HG03354 (cell line): ENCODE measurements around the gene EXD3.
A peak's percentile ranks its signal among the peaks of the same experiment; 100 is the strongest.
"Not testable (repeated sequence)": the region's sequence is repeated elsewhere in the genome, so short reads cannot be mapped to it uniquely, and the experiment has no call there.

Source experiments
- ATAC-seq: cut with Tn5 transposase; IDR thresholded peaks from one replicate; pipeline ENCODE4 v1.9.1; 2021; ENCODE audit warnings: mild to moderate bottlenecking; ENCODE audit not compliant: unreplicated experiment, poor library complexity, severe bottlenecking

EXD3 gene, protein sequence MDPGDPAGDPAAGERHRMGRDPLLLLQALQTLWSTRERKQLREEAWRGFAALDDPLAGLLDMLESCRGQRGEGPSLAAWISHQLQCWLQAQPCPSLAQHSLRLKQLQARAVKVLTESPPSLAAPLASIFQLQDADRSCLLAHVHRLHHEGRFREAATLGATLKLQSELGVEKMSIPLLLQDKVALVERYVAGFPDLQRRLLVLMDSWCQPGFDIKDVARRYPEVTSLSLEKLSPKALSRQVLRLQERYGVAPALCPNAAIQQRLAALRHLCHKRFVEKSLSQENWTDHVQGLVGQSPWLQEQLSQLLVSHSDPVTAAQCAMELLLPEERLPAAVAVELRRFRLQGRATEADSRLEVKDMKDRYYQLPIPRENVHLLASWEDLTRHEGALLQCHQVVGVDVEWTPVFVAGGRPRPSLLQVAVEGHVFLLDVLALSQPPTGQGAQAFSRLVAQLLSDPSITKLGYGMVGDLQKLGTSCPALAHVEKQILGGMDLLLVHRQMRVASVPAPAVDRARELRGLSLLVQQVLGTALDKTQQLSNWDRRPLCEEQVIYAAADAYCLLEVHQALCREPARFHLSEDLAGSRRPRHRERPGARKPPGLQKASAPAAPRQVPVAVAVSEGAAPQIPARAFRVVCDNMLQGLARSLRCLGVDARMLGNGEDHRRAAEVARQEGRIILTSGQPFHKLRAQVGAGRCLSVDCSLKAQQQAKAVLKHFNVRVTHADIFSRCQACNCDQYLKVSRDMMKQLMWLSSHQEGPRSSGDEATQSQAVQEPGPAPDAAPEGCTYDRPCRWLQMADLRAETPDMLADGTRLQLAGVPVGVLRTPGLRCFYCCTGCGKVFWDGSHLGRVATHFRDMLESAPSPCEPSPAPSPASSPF

DNA sequence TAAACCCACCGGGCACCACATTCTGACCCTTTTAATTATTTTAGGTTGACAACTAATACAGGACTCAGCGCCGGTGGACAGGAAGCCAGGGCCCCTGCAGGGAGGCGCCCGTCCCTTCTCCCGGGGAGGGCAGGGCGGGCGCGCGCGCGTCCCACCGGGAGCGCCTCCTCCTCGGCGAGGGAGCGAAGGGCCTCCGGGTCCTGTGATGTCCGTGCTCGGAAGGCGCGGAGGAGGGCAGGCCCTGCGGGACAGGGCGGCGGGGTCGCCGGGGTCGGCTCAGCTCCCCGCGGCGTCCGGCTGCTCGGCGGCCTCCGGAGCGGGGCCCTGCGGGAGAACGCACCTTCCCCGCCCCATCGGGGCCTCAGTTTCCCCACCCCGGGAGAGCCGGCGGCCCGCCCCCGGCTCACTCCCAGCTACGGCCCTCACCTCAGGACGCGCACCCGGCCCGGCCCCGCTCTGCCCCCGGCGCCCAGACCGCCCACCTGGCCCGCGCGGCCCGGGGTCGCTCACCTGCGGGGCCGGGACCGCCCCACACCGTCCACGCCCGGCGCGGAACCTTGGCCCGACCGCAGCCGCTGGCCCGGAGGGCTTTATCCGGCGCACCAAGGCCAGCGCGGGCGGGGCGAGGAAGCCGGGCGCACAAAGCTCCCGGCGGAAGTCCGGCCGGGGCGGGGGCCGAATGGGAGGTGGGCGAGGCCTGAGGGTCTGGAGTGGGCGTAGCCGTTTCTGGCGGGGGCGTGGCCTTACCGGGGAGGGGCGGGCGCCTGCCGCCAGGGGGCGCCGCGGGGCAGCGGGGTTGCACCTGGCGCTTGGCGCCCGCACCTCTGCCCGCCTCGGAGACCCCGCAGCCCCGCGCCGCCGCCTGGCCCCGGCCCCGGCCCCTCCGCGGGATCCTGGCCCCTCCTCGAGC is at the start of gene EXD3, which contains the start of gene NOXA1:
TSS of gene EXD3 (minus strand) at position 559 of the 910 bp plus-strand sequence. CDS start 27,805 bp downstream, outside the sequence.
TSS of gene NOXA1 (plus strand) at position 790 of the 910 bp plus-strand sequence. CDS start 137 bp downstream, outside the sequence.
- ATAC-seq: peak; percentile 91

DNA sequence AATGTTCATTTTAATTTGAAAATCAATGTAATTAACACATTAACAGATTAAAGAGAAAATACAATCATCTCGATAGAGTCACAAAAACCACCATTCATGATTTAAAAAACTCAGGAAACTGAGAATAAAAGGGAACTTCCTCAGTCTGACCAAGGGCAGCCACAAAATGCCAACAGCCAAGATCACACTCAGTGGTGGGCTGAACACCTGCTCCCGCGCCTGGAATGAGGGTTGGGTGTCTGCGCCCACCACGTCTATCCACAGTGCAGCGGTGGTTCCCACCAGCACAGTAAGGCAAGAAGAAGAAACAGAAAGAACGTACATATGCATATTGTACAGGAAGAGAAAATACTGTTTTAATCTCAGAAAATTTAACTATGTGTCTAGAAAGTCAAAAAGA is 47.8 kb upstream of the EXD3 start:
- ATAC-seq: no peak

DNA sequence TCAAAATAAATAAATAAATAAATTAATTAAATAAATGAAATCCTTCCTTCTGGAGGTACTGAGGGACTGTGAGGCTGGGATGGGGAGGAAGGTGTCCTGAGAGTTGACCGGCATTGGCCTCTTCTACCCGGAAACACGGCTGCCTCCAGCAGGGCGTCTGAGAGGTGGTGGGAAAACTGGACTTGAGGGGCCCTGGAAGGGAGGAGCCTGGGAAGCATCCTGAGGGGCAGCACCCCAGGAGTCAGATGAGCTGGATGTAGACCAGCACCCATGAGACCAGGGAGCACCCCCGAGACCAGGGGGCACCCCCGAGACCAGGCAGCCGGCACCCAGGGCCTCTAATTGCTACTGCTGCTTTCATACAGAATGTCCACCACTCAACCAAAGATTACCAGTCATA is 44.9 kb upstream of the EXD3 start:
- ATAC-seq: no peak

DNA sequence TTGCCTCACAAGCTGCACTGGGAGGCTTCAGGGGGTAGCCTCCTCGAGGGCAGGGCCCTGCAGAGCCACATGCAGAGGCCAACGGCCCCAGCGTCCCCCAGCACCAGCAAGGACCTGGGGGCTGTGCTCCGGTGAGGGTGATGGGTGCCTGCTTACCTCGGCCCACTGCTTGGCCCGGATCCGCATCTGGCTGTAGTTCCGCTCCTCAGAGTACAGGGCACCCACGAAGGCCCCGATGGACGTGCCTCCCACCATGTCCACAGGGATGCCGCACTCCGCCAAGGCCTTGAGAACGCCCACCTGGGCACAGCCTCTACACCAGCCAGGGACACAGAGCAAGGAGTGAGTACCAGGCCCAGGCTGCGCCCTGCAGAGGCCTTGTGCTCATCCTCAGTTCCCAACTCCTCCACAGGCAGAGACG is 44.2 kb upstream of the EXD3 start:
- ATAC-seq: no peak

DNA sequence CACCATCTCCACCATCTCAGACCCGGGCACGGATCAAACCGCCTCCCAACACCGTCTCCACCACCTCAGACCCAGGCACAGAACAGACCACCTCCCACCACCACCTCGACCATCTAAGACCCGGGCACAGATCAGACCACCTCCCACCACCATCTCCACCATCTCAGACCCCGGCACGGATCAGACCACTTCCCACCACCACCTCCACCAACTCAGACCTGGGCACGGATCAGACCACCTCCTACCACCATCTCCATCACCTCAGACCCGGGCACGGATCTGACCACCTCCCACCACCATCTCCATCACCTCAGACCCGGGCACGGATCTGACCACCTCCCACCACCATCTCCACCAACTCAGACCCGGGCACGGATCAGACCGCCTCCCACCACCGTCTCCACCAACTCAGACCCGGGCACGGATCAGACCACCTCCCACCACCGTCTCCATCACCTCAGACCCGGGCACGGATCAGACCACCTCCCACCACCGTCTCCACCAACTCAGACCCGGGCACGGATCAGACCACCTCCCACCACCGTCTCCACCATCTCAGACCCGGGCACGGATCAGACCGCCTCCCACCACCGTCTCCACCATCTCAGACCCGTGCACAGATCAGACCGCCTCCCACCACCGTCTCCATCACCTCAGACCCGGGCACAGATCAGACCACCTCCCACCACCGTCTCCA is 43.6 kb upstream of the EXD3 start:
- ATAC-seq: not testable (repeated sequence)

DNA sequence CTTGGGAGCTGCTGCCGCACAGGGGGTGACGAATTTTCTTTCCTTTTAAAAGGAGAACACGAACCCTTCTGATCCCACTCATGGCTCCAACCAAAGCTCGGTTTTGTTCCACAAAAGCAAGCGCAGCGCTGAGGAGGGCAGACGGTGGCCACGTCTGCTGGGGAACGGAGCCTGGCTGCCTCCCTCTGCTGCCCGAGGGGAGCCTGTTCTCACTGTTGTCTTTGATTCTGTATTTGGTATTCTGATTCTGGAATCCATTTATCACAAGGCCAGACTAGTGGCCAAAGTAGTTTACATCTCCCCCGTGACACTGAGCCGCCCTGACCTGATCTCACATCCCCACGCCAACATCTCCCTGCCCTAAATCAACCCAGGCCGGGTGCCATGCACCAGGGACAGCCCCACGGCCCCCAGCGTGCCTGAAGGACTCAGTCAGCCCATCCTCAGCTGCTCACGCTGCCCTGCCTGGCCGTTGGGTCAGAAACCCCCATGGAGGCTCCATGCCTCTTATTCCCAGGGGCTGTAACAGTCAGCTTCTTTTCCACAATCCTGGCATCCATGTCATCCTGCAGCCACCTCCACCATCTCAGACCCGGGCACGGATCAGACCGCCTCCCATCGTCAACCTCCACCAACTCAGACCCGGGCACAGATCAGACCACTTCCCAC is 42.9 kb upstream of the EXD3 start:
- ATAC-seq: no peak

DNA sequence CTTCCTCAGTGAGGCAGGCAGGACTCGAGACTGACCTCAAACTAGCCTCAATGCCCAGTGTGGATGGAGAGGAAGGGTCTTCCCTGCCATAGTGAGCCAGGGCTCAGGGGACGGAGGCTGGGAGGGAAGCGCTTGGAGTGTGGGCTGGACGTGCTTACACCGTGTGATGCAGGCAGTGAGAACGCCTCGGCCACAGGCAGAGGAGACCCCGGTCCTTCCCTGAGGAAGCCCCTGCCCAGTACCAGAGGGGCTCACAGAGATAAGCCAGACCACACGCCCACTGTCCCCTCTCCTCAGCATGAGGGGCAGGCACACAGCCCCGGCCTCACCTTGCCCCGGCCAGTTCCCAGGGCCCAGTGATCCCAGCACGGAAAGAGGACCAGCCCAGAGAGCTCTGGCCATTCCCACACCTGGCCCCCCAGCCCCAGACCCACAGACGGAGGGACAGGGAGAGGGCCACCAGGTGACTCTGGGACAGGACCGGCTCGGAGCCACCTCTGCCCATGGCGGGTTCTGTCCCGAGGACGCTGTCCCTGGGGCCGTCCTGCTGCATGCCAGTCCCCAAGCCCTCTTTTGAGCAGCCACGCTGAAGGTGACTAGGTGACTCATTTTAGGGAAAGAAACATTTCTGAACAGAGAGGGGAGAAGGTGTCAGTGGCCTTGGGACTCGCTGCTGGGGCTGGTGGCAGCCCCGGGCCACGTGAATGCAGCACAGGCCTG is 42.2 kb upstream of the EXD3 start:
- no peak for ATAC-seq

DNA sequence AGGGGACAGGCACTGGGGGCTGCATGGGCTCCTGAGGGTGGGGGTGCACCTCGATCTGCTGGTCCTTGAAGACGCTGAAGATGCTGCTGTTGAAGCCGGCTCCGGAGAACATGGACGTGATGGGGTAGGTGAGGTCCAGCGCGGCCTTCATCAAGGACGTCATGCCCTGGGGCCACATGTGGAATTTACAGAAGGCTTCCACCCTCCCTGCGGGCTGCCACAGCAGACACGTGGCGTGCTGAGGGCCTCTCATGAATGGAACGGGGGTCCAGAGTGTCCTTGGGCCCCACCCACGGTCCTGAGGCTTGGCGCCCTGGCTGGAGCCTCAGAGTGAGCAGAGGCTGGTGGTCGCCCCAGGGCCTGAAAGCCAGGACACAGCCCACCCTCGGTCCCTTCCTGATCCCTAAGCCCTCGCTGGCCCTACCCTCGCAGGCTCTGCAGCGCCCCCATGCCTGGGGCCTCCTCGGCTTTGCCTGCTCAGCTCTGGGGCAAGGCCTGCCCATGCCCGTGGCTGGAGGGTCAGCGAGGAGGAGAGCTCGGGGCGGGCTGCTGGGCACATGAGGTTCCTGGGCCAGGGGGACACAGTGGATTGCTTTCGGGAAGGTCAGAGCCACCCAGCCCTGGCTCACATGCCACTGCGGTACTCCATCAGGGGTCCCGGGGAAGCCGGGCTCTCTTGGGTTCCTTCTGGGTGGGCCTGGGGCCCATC is 41.5 kb upstream of the EXD3 start:
- ATAC-seq: no peak

DNA sequence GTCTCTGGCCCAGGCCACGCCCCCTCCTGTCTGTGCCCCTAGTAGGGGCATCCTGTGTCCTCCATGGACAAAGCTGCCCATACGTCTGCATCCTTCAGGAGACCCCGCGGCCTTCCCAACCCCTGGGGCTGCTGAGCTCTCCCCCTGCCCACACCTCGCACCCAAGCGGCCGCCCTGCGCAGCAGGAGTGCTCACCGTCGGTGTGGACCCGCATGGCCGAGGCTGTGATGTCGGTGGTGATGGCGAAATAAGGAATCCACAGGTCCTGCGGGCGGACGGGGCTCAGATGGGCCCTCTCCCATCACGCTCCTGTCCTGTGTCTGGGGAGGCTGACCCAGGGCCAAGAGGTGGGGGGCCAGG is 40.9 kb upstream of the EXD3 start:
- ATAC-seq: no peak

DNA sequence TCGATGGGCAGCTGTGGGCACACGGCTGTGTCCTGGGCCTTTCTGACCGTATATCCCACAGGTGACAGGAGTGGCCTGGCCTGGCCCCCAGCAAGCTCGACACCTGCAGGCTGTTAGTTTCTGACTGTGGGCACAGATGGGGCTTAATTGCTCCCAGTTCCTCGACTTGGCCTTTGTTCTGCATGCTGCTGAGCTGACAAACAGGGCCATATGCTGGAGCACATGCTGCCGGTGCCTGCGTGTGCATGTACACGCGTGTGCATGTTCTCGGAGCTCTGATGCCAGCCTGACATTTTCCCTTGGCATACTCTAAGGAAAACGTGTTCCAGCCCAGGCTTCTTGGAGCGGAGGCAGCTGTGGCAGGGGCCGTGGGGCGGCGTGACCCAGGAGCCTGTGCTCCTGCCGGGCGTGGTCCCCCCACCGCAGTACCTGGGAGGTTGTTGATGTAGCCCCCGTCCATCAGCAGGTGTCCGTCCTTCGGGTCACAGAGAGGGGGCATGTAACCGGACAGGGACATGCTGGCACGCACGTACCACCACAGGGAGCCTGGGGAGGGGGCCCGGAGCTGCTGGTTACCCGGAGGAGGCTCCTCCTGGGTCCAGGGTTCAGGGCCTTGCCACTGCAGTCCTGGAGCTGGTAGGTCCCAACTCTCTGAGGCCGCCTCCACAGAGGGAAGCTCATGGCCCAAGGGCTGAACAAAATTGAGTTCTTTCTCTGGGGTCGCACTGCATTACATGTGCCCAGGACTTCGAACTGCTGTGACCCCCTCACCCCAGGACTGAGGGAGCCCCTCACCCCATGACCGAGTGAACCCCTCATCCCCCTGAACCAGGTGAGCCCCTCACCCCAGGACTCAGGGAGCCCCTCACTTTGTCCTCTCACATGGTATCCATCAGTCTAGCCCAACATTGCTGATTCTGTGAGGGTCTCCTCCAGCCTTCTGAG is 40.3 kb upstream of the EXD3 start:
- no peak for ATAC-seq

DNA sequence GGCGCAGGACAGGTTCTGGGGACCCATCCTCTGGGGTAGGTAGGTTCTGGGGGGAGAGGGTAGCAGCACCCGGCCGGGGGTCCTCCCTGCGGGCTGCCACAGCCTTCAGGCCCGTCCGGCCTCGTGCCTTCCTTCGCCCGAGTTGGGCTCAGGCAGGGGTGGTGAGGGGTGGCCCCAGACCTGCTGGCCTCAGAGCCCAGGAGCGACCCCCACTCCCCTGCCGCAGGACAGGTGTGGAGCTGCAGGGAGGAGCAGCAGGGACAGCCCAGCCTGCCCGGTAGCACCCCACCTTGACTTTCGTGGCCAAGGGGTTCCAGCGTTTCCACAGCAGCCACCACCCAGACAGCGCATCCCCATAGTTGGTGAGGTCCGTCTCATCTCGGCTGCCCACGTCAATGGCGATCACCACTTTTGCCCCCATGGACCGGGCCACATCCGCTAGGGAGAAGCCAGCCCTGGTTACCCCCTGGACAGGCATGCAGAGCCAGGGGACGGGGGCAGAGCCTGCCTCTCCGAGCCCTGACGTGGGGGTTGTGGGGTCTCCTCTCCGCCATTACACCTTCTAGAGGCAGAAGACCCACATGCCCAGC is 39.5 kb upstream of the EXD3 start:
- no peak for ATAC-seq

DNA sequence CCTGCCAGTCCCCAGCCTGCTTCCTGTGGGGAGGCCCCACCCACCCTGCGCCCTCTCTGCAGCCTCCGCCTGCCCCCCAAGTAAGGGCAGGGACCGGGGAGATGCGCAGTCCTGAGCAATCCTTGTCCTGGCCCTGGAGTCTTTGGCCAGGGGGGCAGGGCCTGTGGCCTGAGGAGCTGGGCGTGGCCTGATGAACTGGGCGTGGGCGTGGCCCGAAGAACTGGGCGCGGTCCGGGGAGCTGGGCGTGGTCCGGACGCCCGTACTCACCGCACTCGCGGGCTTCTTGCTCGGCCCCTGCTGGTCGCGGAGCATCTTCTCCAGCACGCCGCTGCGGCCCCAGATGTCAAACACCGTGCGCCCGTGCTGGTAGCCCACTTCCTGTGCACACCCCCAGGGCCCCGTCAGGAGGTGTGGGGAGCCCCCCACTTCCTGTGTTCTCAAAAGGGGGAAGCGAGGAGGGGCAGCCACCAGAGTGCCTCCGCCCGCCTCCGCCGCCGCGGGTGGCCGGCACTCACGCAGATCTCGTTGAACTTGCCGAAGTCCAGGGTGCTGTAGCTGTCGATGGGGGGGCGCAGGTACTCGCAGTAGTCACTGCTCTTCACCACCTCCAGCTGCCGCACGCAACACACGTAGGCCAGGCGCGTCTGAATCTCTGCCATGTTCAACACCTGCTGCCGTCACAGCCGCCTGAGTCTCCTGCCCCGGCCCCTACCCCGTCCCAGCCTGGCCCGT is 38.9 kb upstream of the EXD3 start:
- peak; percentile 71 for ATAC-seq

DNA sequence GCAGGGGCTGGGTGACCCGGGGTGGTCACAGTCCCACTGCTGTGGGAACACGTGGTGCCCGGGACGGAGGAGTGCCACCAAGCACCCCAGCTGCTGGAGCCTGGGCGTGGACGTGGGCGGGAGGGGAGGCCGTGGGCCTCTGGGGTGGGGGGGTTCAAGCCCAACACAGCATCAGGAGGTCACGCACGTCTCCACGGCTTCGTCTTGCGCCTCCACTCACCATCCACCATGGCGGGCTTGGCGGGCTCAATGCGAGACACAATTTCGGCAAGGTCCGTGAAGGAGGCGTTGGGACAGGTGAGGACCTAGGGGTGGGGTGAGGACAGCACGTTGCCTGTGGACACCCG is 38.3 kb upstream of the EXD3 start:
- no peak for ATAC-seq

DNA sequence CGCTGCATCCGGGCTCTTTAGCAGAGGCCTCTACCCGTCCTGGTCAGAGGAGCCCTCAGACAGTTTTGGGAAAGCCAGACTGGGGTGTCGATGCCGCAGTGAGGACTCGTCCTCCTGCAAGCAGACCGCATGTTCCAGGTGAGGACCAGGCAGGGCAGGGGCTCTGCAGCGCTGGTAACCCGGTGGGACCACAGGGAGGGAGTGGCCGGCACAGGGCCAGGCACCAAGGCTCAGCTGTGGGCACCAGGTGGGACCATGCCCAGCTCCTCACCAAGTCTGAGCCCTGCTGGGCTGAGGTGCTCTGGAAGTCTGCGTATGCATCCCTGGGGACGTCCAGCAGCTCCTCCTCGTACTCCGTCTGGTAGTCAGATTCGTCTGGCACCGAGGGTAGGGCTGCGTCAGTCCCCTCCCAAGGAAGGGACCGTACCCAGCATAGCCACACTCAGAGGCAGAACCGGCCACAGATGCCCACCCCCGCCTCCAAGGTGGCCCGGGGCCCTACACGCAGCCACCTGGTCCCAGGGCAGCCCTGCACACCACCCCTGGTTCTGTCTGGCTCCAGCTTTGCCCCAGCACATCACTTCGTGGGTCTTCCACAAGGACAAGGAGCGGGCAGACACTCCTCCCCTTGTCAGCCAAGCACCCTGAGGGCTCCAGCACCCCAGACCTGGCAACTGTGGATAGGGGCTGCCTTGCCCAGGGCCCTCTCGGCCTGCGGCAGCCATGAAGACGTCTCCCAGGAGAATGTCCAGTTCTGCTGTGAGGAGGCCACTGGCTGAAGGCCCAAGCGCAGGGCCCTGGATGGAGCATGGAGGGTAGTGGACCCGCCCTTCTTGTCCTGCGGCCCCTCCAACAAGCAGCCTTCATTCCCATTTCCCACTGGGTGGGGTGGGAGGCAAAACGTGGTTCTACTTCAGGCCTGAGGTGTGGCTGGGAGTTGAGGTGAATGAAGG is 37.7 kb upstream of the EXD3 start:
- ATAC-seq: no peak
